OCI-LY1 (cell line): ENCODE measurements around the gene COA5.

ENCODE experiments used
- EZH2 ChIP-seq: fragments of 200-600 bp; sonication (generic), shearing (Covaris generic); IDR thresholded peaks from 2 replicates; pipeline ENCODE4 v1.8.0; 2017; ENCODE audit warnings: borderline replicate concordance, mixed run types, mild to moderate bottlenecking, antibody characterized with exemption, low read length, moderate library complexity, mixed read lengths
- TF ChIP-seq, protein P1 (sequence below): fragments of 200-600 bp; sonication (generic), shearing (Covaris generic); IDR thresholded peaks from 2 replicates; pipeline ENCODE4 v1.5.1; 2017; ENCODE audit warnings: mild to moderate bottlenecking, antibody characterized with exemption, low read length, moderate library complexity, mixed read lengths

GRCh38 chr2:98568161-98568956, 40.0 kb downstream of the COA5 start:
- no peak for TF ChIP-seq EZH2
- TF ChIP-seq, protein P1, sequence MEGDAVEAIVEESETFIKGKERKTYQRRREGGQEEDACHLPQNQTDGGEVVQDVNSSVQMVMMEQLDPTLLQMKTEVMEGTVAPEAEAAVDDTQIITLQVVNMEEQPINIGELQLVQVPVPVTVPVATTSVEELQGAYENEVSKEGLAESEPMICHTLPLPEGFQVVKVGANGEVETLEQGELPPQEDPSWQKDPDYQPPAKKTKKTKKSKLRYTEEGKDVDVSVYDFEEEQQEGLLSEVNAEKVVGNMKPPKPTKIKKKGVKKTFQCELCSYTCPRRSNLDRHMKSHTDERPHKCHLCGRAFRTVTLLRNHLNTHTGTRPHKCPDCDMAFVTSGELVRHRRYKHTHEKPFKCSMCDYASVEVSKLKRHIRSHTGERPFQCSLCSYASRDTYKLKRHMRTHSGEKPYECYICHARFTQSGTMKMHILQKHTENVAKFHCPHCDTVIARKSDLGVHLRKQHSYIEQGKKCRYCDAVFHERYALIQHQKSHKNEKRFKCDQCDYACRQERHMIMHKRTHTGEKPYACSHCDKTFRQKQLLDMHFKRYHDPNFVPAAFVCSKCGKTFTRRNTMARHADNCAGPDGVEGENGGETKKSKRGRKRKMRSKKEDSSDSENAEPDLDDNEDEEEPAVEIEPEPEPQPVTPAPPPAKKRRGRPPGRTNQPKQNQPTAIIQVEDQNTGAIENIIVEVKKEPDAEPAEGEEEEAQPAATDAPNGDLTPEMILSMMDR: no peak
